ENCODE results near the gene CDKAL1.

The CDKAL1 gene

GRCh38 chr6:20670750-20671149 lies 136.5 kb downstream of the CDKAL1 start:
- no peak for DNase-seq (ENCODE audit: low read depth in 1 of 2, low spot score in 1 of 2)

- no peak for DNase-seq (ENCODE audit: low read depth in 1 of 2, low spot score in 1 of 2)
Observed at GRCh38 chr6:20672038-20672437, 137.8 kb downstream of the CDKAL1 start.

DNA sequence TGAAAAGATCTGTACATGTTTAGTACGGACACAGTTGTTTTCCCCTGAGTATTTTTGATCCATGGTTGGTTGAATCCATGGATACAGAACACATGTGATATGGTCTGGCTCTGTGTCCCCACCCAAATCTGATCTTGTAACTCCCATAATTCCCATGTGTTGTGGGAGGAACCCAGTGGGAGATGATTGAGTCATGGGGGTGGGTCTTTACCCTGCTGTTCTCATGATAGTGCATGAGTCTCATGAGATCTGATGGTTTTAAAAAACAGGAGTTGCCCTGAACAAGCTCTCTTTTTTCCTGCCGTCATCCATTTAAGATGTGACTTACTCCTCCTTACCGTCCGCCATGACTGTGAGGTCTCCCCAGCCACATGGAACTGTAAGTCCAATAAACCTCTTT lies 139.2 kb downstream of the CDKAL1 start:
- no peak for DNase-seq (ENCODE audit: low read depth in 1 of 2, low spot score in 1 of 2)

GRCh38 chr6:20674664-20675063 lies 140.4 kb downstream of the CDKAL1 start:
- DNase-seq (ENCODE audit: low read depth in 1 of 2, low spot score in 1 of 2) = no peak

DNA sequence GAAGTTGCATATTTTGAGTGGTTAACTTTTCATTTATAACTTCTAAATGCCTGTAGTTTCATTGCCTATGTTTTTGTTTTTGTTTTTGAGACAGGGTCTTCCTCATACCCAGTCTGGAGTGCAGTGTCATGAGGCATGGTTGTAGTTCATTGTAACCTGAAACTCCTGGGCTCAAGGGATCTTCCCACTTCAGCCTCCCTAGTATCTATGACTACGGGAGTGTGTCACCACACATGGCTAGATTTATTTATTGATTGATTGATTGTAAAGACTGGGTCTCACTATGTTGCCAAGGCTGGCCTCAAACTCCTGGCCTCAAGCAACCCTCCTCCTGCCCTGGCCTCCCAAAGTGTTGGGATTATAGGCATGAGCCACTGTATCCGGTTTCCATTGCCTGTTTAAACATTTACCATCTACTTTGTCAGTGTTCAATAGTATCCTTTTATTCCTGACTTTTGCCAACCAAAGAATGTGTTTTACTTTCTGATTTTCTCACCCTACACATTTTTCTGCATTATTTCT lies 144.6 kb downstream of the CDKAL1 start:
- DNase-seq (ENCODE audit: low read depth in 1 of 2, low spot score in 1 of 2) = no peak

DNA sequence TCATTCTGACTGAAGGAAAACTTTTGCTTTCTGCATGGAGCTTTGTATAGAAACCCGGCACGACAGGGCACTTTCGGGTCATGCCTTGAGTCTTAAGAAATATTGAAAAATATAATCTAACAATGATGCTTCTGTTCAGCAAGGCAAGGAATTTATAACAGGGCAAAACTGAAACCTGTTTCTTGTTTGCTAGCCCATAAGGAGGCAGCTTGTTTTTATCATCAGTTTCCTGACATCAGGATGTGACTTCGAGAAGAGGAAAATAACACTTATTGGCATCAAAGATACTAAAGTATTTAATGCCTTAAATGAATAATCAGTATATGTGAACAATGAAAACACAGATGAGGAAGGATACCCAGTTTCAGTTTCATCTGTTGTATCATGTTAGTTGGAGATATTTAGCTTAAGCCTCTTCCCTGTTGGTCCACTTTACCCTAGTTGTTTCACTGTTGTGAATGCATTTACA lies 146.5 kb downstream of the CDKAL1 start:
- DNase-seq (ENCODE audit: low read depth in 1 of 2, low spot score in 1 of 2) = no peak

DNA sequence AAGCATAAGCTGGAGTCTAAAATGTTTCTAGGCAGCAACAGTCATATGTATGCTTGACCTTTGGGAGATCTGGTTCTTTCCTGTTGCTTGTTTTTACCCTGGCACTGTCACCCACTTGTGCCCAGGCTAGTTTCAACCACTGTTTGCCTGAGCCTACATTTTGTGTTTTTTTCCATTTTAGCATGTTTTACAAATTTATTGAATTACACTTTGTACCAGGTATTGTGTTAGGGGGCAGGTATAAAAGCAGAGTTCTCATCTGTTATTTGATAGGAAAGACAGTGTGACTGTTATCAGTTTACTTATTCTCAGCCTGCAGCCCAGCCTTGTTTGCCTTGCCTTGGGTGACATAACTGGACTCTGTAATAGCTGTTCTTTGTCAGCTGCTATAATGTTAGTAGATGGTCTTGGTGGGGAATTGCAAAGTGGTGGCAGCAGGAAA lies 147.0 kb downstream of the CDKAL1 start:
- no peak for DNase-seq (ENCODE audit: low read depth in 1 of 2, low spot score in 1 of 2)

- DNase-seq (ENCODE audit: low read depth in 1 of 2, low spot score in 1 of 2) = no peak
Observed at GRCh38 chr6:20684474-20684873, 150.2 kb downstream of the CDKAL1 start.

- no peak for DNase-seq (ENCODE audit: low read depth in 1 of 2, low spot score in 1 of 2)
Observed at GRCh38 chr6:20686142-20686541, 151.9 kb downstream of the CDKAL1 start.

GRCh38 chr6:20687494-20687893 lies 153.2 kb downstream of the CDKAL1 start:
- DNase-seq (ENCODE audit: low read depth in 1 of 2, low spot score in 1 of 2) = no peak

GRCh38 chr6:20688710-20689500 lies 154.6 kb downstream of the CDKAL1 start:
- no peak for DNase-seq (ENCODE audit: low read depth in 1 of 2, low spot score in 1 of 2)

DNA sequence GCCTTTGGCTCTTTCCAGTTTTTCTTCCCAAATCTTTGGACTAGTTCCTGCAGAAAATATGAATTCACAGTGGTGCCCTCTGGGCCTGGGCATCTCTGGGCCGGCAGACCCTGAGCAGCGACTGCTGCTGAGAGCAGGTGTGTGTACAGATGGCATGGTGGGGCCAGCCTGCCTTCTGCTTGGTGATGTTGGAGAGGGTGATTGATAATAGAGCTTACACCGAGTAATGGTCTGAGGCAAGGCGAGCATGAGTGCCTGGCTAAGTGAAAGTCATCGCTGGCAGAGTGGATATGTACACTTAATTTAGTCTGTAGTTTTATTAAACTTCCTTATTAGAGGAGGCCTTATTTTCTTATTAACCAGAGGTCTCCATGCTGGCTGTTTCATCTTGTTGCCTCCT lies 156.9 kb downstream of the CDKAL1 start:
- DNase-seq (ENCODE audit: low read depth in 1 of 2, low spot score in 1 of 2) = no peak

- no peak for DNase-seq (ENCODE audit: low read depth in 1 of 2, low spot score in 1 of 2)
Observed at GRCh38 chr6:20692023-20692422, 157.8 kb downstream of the CDKAL1 start.

DNA sequence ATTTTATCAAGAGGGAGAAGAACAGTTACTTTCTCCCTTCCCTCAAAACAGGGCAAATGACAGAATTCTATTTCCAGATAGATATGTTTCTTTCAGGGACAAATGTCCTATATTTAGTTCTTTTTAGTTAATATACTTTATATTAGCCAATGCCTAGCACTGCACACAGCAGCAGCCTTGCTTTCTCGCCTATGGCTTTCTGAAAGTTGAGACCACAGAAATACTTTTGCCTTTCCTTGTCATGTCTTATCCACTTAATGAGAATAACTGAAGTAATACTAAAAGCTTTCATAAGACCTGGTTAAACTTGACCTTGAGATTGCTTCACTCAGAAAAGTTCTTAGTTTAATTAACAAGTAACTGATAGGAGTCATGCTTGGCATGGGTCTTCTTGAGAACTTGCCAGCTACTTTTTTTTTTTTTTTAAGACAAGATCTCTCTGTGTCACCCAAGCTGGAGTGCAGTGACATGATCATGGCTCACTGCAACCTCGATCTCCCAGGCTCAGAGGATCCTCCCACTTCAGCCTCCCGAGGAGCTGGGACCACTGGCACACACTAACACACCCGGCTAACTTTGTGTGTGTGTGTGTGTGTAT lies 159.3 kb downstream of the CDKAL1 start:
- DNase-seq (ENCODE audit: low read depth in 1 of 2, low spot score in 1 of 2) = no peak

GRCh38 chr6:20696676-20697075 lies 162.4 kb downstream of the CDKAL1 start:
- no peak for DNase-seq (ENCODE audit: low read depth in 1 of 2, low spot score in 1 of 2)

DNA sequence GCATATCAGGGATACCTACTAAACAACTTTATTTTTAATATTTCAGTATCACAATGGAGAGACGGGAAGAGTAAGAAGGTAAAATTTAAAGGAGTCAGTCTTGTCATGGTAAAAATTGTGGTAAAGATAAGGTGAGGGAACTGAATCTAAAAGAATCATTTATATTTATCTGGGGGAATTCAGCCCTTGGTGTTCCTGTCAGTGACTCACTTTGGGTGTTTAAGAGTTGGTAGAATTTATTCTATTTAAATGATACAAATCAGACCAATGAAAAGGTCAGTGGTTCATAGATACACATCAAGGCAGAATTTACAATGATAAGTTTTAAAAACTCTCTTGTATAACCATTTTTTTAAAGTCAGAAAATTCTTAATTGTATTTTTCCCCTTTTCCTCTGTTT lies 164.4 kb downstream of the CDKAL1 start:
- no peak for DNase-seq (ENCODE audit: low read depth in 1 of 2, low spot score in 1 of 2)

- no peak for DNase-seq (ENCODE audit: low read depth in 1 of 2, low spot score in 1 of 2)
Observed at GRCh38 chr6:20699402-20699801, 165.1 kb downstream of the CDKAL1 start.

GRCh38 chr6:20700375-20700774 lies 166.1 kb downstream of the CDKAL1 start:
- no peak for DNase-seq (ENCODE audit: low read depth in 1 of 2, low spot score in 1 of 2)

GRCh38 chr6:20702366-20702765 lies 168.1 kb downstream of the CDKAL1 start:
- no peak for DNase-seq (ENCODE audit: low read depth in 1 of 2, low spot score in 1 of 2)

GRCh38 chr6:20703049-20703448 lies 168.8 kb downstream of the CDKAL1 start:
- DNase-seq (ENCODE audit: low read depth in 1 of 2, low spot score in 1 of 2) = no peak

GRCh38 chr6:20704325-20705025 lies 170.2 kb downstream of the CDKAL1 start:
- DNase-seq (ENCODE audit: low read depth in 1 of 2, low spot score in 1 of 2) = no peak

DNA sequence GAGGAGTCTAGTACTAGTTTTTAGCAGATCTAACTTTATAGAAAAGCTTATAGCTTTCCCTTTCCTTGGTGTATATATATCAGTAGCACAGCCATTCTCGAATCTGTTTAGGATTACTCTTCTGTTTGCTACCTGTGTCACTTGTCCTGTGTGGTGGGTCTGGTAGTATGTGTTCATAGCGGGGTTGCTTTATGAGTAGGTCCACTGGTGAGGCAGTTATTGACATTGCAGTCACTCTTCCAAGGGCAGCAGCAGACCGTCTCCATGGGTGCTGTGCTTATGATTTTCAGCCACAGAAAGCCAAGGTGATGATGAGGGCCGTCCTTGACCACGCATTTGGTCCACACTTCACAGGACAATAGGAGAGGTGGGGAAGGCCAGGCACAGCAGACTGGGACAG lies 171.5 kb downstream of the CDKAL1 start:
- no peak for DNase-seq (ENCODE audit: low read depth in 1 of 2, low spot score in 1 of 2)
